COR-L47 (cell line): ENCODE measurements around the gene OMD.
"Not testable (repeated sequence)": the region's sequence is repeated elsewhere in the genome, so short reads cannot be mapped to it uniquely, and the experiment has no call there.

Experiments
- DNase-seq: peaks from one replicate; lab custom pipeline; 2025; lab: John Stamatoyannopoulos, UW

Gene OMD

DNA sequence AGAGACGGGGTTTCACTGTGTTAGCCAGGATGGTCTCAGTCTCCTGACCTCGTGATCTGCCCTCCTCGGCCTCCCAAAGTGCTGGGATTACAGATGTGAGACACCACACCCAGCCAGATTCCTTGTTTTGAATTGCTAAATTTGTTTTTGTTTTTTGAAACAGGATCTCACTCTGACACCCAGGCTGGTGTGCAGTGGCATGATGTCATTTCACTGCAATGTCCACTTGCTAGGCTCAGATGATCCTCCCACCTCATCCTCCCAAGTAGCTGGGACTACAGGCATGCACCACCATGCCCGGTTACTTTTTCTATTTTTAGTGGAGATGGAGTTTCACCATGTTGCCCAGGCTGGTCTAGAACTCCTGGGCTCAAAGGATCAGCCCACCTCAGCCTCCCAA is 13.1 kb downstream of the OMD start:
- DNase-seq: not testable (repeated sequence)

DNA sequence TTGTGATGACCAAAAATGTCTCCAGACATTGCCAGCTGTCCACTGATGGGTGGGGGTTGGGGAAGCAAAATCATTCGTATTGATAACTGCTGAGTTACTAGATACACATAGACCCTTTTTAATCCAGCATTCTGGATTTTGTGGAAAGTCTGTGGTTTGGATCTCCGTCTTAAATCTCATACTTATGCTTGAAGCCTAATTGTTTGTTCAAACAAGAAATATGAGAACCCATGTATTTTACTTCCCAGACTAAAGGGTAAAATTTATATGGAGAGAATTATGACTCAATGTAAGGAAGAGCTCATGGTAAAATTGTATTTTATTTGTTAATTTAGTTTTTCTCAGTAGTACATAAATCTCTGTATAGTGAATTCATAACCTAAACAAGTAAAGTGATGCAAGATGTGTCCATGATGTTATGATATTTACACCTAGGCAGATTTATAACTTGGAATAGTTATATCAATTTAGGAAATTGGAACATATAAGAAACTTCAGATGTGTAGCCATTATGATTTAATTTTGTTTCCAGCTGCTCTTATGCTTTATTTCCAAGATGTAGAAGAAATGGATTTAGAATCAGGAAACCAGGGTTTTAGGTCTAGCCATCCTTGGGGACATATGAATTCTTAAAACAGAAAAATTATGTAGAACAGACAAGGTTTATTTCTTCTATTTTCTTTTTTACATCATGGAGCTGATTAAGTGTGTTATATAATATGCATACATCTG is 15.4 kb downstream of the OMD start:
- no peak for DNase-seq

GRCh38 chr9:92407818-92408217 is 16.5 kb downstream of the OMD start:
- DNase-seq: no peak

- no peak for DNase-seq
Measured at GRCh38 chr9:92406477-92406876, 17.8 kb downstream of the OMD start.

- no peak for DNase-seq
Measured at GRCh38 chr9:92405818-92406217, 18.5 kb downstream of the OMD start.

DNA sequence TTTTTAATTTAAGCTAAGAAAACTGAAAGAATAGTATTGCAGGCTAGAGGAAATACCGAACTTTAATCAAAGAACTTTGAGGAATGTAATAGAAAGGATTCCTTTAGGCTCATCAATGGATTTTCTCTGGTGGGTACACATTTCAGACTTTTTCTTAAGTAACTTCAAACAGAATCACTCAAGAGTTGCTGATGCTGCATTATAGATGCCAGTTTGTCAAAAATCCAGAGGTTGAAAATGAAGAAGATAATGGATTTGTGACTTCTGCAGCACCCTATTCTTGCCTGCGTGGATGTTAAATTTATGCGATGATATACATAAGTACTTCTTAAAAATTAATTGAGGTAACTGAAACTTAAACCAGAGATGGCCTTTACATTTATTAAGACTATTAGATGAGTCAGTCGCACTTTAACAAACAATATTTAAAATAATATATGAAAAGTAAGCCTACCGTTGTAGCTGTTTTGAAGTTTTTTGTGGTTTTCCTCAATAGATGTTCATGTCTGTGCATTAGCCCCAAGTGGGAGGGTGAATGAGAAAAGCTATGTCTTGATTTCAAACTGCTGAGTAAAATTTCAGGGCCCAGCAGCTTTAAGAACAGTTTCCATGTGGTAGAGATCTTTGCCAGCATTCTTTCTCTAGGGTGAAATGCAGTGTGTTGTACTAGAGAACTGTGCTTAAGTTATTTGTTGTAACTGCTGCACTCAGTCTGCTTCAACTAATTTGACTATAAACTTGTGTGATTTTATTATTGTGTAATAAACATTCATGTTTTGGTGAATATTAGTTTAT is 20.0 kb downstream of the OMD start, which contains the start of gene OGN:
Gene OGN (minus strand): TSS at position 537 of the 795 bp plus-strand sequence. CDS start 1,171 bp downstream, outside the sequence.
- no peak for DNase-seq

- no peak for DNase-seq
Measured at GRCh38 chr9:92402826-92403745, 21.2 kb downstream of the OMD start.

DNA sequence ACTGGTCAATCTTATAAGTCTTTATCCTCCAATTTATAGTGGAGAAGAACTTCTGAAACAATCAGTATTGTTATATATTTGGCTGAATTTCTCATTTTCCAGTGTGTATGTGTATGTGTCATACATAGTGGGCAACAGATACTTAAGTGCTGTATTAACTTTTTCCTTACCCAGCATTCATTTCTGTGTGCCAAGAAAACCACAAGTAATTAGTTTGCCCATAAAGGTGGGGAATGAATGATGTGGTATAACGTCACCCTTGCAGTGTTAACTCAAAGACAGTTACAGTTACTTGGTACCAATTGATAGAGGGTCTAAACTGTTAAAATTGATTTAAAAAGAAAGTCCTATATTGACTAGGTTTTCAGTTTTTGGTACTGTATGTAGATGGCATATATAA is 21.9 kb downstream of the OMD start:
- DNase-seq: no peak

- DNase-seq: no peak
Measured at GRCh38 chr9:92397853-92398252, 26.4 kb downstream of the OMD start.

DNA sequence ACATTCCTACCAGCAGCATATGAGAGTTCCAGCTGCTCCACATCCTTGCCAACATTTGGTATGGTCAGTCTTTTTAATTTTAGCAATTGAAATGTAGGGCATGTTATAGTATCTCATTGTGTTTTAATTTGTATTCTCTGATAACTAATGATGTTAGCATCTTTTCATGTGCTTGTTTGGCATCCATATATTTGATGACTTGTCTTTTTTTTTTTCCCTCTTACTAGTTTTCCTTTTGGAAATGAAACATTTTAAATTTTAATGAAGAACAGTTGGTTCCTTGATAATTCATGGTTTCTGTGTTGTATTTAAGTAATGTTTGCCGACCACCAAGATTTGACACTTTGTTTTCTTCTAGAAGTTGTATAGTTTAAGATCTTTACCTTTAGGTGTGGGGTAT is 28.7 kb downstream of the OMD start:
- DNase-seq: no peak

DNA sequence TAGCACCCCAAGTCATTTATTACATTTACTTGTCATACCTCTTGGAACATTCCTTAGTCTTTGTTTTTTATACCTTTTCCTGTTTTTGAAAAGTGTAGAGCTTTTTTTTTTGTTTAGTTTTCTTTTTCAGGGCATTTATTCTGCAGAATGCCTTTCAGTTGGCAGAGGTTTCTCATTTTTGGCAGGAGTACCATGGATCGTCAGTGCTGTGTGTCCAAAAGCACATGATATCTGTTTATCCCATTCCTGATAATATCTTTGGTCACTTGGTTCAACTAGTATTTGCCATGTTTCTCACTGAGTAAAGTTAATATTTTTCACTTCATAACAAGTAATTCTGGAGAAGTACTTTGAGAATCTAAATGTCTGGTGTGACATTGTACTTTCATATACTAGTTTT is 30.6 kb downstream of the OMD start:
- no peak for DNase-seq

DNA sequence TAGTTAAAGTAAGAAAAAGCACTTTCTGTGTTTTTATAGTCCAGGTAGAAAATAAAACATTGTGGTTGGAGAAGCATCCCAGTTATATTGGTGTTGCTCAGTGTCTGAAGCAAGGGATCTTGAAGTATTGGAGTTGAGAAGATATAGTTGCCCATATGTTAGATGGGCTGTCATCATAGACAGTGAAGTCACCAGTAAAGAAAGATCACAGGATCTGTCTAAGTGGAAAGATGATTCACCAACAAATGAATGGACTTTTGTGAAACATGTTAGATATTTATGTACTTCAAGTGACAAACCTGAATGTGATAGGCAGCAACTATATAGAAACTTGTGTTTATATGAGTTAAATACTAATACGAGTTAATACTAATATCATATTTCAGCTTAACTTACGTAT is 31.6 kb downstream of the OMD start:
- no peak for DNase-seq

GRCh38 chr9:92385953-92386352 is 38.3 kb downstream of the OMD start:
- no peak for DNase-seq

DNA sequence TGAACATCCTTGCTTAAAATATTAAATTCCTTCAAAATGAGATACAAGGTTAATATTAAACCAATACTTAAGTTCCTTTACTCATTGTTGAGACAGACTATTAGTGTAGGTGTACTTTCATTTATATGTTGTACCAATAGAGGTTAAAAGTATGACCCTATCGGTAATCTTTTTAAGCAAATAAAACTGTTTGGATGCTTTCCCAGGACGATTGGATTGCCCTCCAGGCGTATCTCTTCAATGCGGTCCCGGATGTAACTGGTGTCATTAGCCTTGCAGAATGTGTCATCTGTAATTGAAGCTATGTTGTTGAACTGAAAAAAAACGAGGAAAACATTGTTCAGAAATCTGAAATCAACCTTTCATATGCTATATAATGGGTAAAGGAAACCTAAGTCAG is 38.8 kb downstream of the OMD start:
- DNase-seq: no peak

DNA sequence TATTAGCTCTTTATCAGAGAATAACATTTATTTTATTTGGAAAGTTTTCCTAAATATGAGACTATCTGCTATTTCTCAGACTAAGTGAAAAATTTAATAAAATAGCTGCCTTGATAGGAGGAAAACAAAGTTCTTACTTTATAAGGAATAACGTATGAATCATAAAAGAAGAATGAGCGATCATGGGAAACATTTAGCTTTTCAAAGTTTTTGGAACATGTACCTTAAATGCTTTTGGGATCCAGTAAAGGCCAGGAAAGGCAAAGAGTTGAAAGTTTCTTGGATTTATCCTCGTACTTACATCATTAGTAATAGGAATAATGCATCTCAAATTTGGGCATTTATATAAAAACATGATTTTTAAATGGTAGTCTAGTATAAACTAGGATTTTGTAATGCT is 39.3 kb downstream of the OMD start:
- DNase-seq: no peak

DNA sequence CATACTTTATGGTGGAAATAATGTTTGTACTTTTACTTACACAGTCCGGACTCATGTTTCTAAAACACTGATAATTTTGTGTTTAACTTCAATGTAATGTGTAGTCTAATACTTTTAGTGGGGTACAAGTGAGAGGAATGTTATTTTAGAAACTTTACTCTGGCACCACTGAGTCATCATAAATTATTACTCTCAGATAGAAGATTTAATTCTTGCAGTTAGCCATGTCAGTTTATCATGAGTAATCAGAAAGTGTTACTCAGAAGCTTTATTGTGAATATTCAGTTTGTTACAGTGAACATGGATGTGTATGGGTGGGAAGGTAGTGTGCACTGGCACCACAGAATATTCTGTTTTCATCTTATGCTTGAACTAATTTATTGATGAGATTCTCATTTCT is 39.9 kb downstream of the OMD start:
- no peak for DNase-seq

- no peak for DNase-seq
Measured at GRCh38 chr9:92381775-92382174, 42.5 kb downstream of the OMD start.

- DNase-seq: no peak
Measured at GRCh38 chr9:92380603-92381002, 43.7 kb downstream of the OMD start.

GRCh38 chr9:92378865-92379560 is 45.3 kb downstream of the OMD start:
- DNase-seq: peak; percentile 32

DNA sequence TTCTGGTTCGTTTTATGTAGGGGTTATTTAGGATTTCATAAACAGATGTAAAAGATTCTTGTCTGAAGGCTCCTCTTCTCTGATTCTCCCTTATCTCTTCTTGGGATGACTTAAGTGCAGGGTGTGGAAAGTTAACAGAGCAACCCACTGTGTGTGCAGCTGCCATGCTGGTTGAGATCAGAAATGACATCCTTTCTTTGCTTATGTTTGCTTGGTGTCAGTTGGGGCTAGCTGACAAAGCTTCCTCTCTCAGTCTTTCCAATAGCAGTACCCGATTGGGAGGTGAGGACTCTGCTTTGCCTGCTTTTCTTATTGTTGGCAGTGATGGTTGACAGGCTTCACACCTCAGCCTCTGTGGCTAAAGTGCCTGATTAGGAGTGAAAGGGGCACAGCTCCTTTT is 46.4 kb downstream of the OMD start:
- peak; percentile 5 for DNase-seq

DNA sequence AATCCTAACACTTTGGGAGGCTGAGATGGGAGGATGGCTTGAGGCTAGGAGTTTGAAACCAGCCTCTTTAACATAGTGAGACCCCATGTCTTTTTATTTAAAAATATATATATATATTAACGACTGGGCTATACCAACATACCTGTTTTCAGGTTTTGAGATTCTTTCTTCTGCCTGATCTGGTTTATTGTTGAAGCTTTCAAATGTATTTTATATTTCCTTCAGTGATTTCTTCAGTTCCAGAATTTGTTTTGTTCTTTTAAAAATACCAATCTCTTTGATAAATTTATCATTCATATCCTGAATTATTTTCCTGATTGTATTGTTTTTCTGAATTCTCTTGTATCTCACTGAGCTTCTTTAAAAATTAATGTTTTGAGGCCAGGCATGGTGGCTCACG is 51.1 kb downstream of the OMD start:
- DNase-seq: no peak

GRCh38 chr9:92369075-92369474 is 55.2 kb downstream of the OMD start:
- no peak for DNase-seq
